ENCODE data around the gene BTNL9.
"Not testable (repeated sequence)": the region's sequence is repeated elsewhere in the genome, so short reads cannot be mapped to it uniquely, and the experiment has no call there.

The BTNL9 gene

GRCh38 chr5:181099602-181100086 lies 59.6 kb downstream of the BTNL9 start:
- DNase-seq (ENCODE audit: low read depth in 2 of 2), result no peak

- no peak for DNase-seq (ENCODE audit: low read depth in 2 of 2)
Observed at GRCh38 chr5:181100121-181100875, 60.2 kb downstream of the BTNL9 start.

GRCh38 chr5:181101030-181101641 lies 61.1 kb downstream of the BTNL9 start:
- DNase-seq (ENCODE audit: low read depth in 2 of 2), result not testable (repeated sequence)

DNA sequence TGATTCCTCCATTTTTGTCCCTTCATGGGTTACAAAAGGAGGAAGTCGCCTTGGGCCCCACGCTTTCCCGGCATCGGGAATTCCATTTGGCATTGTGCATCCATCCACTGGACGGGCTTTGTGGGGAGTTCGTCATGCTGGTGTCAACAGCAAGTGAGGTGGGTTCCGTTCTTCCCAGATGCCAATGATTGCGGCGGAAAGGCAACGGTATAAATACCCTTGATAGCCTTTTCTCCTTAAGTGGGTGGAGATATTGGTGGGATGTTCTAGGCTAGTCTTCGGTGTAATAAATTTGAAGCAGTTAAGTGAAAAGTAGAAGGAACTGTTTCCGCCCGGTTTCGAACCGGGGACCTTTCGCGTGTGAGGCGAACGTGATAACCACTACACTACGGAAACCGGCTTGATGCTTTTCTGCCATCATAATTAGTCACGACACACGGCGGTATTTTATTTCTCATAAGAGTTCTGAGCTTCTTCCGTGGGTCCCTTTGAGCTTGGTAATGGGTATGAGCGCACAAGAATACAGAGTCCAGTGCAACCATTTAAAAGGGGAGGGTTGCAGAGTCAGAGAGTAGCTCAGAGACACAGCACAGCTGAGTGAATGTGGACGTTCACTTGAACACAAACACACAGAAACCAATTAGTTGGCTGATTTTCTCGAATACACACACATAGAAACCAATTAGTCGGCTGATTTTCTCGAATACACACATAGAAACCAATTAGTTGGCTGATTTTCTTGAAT lies 62.0 kb downstream of the BTNL9 start:
- not testable (repeated sequence) for DNase-seq (ENCODE audit: low read depth in 2 of 2)

- DNase-seq (ENCODE audit: low read depth in 2 of 2), result not testable (repeated sequence)
Observed at GRCh38 chr5:181104259-181104568, 64.1 kb downstream of the BTNL9 start.

DNA sequence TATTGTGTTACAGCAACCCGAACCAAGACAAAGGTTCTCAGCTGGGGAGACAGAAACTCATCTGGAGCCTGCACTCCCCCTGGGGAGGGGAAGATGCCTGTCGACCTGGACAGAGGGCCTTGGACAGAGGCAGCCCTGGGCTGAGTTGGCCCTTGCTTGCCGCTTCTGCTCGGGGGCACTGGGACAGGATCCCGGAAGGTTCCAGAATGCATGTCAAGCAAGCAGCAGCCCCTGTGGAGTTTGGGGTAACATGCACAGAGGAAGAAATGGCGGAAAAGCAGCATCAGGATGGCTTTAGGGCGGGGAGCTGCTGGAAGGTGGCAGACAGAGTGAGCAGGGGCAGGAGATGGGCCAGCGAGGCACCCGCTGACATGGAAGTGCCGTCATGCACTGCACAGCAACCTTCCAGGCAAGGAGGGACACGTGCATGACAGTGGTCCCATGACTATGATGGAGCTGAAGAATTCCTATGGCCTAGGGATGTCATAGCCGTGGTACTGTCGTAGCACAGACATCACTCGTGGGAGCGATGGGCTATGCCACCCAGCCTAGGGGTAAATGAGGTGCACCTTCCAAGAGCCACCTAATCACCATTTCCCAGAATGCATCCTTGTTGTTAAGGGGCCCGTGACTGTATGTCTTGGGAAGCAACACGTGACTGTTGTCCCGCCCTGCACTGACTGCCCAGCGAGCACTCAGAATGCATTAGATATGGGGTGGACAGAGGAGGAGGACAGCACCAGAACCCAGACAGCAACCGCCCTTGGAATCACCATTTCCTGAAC lies 64.7 kb downstream of the BTNL9 start:
- DNase-seq (ENCODE audit: low read depth in 2 of 2), result not testable (repeated sequence)

DNA sequence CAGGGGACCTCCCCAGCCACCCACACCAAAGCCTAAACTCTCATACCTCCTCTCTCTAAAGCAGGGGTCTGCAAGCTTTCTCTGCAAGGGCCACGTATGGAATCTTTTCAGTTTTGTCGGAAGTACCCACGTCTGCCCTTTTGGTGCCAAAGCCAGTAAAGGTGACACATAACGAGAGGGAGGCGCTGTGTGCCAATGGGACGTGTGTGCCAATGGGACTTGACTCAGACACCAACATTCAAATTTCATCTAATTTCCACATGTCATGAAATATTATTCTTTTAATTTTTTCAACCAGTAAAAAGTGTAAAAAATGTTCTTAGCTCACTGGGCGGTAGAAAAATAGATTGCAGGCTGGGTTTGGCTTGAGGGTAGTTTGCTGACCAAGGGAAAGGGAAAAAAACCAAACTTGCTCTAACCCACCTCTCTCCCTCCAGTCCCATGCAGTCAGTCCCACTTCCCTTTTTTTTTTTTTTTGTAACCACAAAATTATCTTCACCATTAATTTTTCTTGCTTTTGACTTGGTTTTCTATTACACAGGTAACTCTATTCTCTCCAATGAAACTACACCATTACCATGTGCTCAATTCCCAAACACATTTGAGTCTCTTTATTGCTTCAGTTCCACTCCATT lies 65.4 kb downstream of the BTNL9 start:
- DNase-seq (ENCODE audit: low read depth in 2 of 2), result no peak

DNA sequence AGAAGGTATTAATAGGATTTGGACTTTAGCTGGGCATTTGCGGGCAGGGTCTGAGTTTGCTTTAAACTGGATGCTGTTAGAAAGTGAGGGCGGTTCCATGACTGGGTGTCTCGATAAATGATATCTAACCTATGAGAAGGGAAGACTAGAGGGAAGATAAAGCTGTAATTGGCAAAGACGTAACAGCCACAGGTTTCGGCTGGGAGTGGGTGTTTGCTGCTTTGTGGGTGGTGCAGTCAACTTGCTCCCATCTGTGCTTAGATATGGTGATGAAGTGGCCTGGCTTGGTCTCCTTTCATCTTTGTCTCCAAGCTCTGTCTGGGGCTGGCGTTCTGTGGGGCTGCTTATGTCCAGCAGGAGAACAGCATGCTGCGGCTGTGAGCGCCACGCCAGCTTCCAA lies 67.6 kb downstream of the BTNL9 start:
- no peak for DNase-seq (ENCODE audit: low read depth in 2 of 2)

DNA sequence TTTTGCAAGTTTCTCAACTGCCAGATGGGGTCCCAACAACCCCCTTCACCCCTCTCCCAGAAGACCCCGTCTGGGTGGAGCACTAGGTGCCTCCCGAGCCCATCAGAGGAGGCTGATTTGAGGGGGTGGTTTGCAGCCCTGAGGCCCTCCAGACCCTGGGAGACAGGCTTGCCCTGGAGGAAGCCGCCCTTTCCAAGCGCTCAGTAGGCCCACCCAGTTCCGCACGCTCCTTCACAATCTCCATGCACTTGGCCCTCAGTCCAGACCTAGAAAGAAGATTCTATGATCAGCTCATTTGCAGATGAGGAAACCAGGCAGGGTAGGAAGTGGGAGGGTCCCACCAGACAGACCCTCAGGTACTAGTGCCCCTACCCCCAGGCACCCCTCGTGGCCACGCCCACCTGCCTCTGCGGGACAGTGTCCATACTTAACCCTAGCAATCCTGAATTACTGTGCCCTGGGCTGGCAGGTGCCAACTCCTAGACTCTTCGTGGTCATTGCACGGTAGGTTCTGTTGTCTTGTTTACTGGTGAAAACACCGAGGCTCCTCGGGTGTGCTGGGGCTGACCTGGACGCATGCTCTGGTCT lies 68.6 kb downstream of the BTNL9 start:
- no peak for DNase-seq (ENCODE audit: low read depth in 2 of 2)

DNA sequence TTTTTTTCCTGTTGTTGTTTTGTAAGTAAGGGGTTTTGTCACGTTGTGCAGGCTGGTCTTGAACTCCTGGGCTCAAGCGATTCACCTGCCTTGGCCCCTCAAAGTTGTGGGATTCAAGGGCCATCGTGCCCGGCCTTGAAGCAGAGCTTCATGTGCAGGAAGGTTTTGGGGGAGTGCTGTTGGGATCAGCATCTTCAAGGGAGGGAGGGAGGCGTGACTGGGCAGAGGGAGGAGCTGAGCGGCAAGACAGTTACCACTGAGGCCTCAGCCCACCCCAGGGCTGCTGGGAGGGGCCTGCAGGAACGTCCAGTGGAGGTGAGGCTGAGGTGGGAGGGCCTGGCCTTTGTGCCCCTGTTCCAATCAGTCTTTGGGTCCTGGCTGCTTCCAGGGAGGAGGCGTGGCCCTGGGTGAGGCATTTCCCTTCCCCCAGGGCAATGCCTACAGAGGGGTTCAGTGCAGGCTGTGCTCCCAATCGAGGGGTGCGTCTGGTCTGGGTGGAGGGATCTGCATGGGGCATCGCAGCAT lies 69.5 kb downstream of the BTNL9 start:
- no peak for DNase-seq (ENCODE audit: low read depth in 2 of 2)

- no peak for DNase-seq (ENCODE audit: low read depth in 2 of 2)
Observed at GRCh38 chr5:181111010-181111409, 70.9 kb downstream of the BTNL9 start.

All from activated CD8-positive, alpha-beta memory T cell treated with anti-CD3 and anti-CD28 coated beads for 4 hours (primary cell).